GM06990 (cell line): ENCODE data around the gene MRPS5.
"Not testable (repeated sequence)": the region's sequence is repeated elsewhere in the genome, so short reads cannot be mapped to it uniquely, and the experiment has no call there.

Experiments
- DNase-seq: peaks from one replicate; pipeline ENCODE4 v3.0.0-alpha.2; 2011; ENCODE audit not compliant: insufficient read length; ENCODE audit errors: extremely low read depth
- H3K27me3 ChIP-seq: replicated peaks from 2 replicates; pipeline ENCODE4 v1.6.0; 2011; ENCODE audit warnings: low read length; ENCODE audit not compliant: control insufficient read depth, insufficient read depth
- H3K36me3 ChIP-seq: 2 replicates; pipeline ENCODE4 v1.5.1; 2011; ENCODE audit warnings: low read length; ENCODE audit not compliant: control insufficient read depth, insufficient read depth
- H3K4me3 ChIP-seq: replicated peaks from 2 replicates; pipeline ENCODE4 v1.5.1; 2011; ENCODE audit warnings: low read depth, mild to moderate bottlenecking, control low read depth, low read length
- CTCF ChIP-seq: IDR thresholded peaks from 2 replicates; pipeline ENCODE4 v1.5.1; 2011; ENCODE audit warnings: low read length, control low read depth, mild to moderate bottlenecking, inconsistent platforms; ENCODE audit not compliant: insufficient read depth, poor library complexity, severe bottlenecking

Gene MRPS5

DNA sequence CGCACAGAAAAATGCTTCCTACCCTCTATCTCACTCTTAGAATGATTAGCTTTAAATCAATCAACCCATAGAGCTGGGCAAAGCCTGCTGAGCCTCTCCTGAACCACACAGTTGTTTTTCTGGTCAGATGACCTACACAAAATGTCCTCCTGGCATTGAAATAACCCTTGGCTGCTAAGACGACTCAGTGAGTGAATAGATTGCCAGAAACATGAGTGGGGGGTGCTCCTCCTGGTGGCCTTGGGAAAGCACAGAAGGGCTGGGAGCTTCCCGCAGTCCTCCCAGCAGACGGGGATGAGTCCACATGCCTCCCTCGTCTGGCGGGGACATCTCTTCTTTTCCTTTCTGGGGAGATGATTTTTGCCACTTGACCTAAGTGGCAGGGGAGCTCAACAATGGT lies 81.2 kb downstream of the MRPS5 start:
- H3K4me3 ChIP-seq, result no peak overlapping the region
- no peak for DNase-seq
- H3K27me3 ChIP-seq, result no peaks in the 10 kb centered on the region
- H3K36me3 ChIP-seq, result no peaks in the 10 kb centered on the region
- no peak for TF ChIP-seq CTCF

- Histone ChIP-seq H3K27me3 (no peaks in the 10 kb centered on the region), H3K4me3 (no peak overlapping the region), H3K36me3 (no peaks in the 10 kb centered on the region)
- no peak for DNase-seq
- no peak for TF ChIP-seq CTCF
Observed at GRCh38 chr2:95039978-95040377, 81.6 kb downstream of the MRPS5 start.

GRCh38 chr2:95039363-95039762 lies 82.2 kb downstream of the MRPS5 start:
- Histone ChIP-seq H3K36me3 (no peaks in the 10 kb centered on the region), H3K4me3 (no peak overlapping the region), H3K27me3 (no peaks in the 10 kb centered on the region)
- TF ChIP-seq CTCF, result no peak
- DNase-seq, result no peak

DNA sequence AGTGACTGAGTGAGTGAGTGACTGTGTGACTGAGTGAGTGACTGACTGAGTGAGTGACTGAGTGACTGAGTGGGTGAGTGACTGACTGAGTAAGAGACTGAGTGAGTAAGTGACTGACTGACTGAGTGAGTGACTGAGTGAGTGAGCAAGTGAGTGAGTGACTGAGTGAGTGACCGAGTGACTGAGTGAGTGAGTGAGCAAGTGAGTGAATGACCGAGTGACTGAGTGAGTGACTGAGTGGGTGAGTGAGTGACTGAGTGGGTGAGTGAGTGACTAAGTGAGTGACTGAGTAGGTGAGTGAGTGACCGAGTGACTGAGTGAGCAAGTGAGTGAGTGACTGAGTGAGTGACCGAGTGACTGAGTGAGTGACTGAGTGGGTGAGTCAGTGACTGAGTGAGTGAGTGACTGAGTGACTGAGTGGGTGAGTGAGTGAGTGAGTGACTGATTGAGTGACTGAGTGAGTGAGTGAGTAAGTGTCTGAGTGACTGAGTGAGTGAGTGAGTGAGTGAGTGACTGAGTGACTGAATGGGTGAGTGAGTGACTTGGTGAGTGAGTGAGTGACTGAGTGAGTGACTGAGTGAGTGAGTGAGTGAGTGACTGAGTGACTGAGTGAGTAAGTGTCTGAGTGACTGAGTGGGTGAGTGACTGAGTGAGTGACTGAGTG lies 82.8 kb downstream of the MRPS5 start:
- Histone ChIP-seq H3K27me3 (no peaks in the 10 kb centered on the region), H3K4me3 (no peak overlapping the region), H3K36me3 (no peaks in the 10 kb centered on the region)
- no peak for DNase-seq
- no peak for TF ChIP-seq CTCF

DNA sequence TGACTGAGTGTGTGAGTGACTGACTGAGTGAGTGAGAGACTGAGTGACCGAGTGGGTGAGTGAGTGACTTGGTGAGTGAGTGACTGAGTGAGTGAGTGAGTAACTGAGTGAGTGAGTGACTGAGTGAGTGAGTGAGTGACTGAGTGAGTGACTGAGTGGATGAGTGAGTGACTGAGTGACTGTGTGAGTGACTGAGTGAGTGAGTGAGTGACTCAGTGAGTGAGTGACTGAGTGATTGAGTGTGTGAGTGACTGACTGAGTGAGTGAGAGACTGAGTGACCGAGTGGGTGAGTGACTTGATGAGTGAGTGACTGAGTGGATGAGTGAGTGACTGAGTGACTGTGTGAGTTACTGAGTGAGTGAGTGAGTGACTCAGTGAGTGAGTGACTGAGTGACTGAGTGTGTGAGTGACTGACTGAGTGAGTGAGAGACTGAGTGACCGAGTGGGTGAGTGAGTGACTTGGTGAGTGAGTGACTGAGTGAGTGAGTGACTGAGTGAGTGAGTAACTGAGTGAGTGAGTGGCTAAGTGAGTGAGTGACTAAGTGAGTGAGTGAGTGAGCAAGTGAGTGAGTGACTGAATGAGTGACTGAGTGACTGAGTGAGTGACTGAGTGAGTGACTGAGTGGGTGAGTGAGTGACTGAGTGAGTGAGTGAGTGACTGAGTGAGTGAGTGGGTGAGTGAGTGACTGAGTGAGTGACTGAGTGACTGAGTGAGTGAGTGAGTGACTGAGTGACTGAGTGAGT lies 83.6 kb downstream of the MRPS5 start:
- H3K4me3 ChIP-seq, DNase-seq, H3K27me3 ChIP-seq, H3K36me3 ChIP-seq: not testable (repeated sequence)

GRCh38 chr2:95037384-95037839 lies 84.2 kb downstream of the MRPS5 start:
- Histone ChIP-seq H3K4me3 (no peak overlapping the region), H3K36me3 (no peaks in the 10 kb centered on the region), H3K27me3 (no peaks in the 10 kb centered on the region)
- no peak for DNase-seq
- TF ChIP-seq CTCF, result no peak
